Kidney (tissue), 14 donors: ENCODE data around the gene STAT5B. TPM values are rescaled to one million over a fixed set of nuclear protein-coding genes. Genes with fewer than 3 reads are reported as not detected.

Experiments used
- DNase-seq, 5 donors: peaks; one replicate each; pipeline ENCODE4 v3.0.0-alpha.2; 2013 to 2020
- FAIRE-seq: peaks from 2 replicates; lab custom pipeline; 2012; peaks lifted over from hg19 to GRCh38; lab: Jason Lieb, UNC
- H3K27ac ChIP-seq, 2 donors: one replicate each; pipeline ENCODE4 v1.7.0; 2013; ENCODE audit warnings: low read depth in 2 of 2, low read length in 2 of 2, inconsistent platforms in 1 of 2
- H3K27me3 ChIP-seq: one replicate; pipeline ENCODE4 v1.7.1; 2013; ENCODE audit warnings: low read length, inconsistent platforms; ENCODE audit not compliant: control insufficient read depth, insufficient read depth
- H3K36me3 ChIP-seq, 3 donors: one replicate each; pipeline versions ENCODE4 v1.7.0 to v1.7.1; 2013; ENCODE audit warnings: low read length in 3 of 3, control low read depth in 1 of 3, inconsistent platforms in 1 of 3; ENCODE audit not compliant: insufficient read depth in 3 of 3, control insufficient read depth in 2 of 3
- H3K4me1 ChIP-seq, 3 donors: one replicate each; pipeline versions ENCODE4 v1.7.0 to v1.7.1; 2013; ENCODE audit warnings: low read length in 3 of 3, inconsistent platforms in 1 of 3, low read depth in 1 of 3; ENCODE audit not compliant: control insufficient read depth in 2 of 3, insufficient read depth in 2 of 3
- H3K4me3 ChIP-seq, 3 donors: one replicate each; pipeline versions ENCODE4 v1.7.0 to v1.8.1; 2013; ENCODE audit warnings: low read length in 3 of 3, control low read depth in 1 of 3, inconsistent platforms in 1 of 3
- H3K9ac ChIP-seq, 3 donors: one replicate each; pipeline versions ENCODE4 v1.7.0 to v1.7.1; 2013; ENCODE audit warnings: low read length in 3 of 3, control low read depth in 1 of 3, inconsistent platforms in 1 of 3
- H3K9me3 ChIP-seq, 3 donors: one replicate each; pipeline versions ENCODE4 v1.7.0 to v1.7.1; 2013; ENCODE audit warnings: low read length in 3 of 3, control low read depth in 1 of 3, inconsistent platforms in 1 of 3; ENCODE audit not compliant: control insufficient read depth in 2 of 3, insufficient read depth in 1 of 3
- CTCF ChIP-seq: IDR thresholded peaks from 3 replicates; pipeline ENCODE4 v1.5.1; 2012; ENCODE audit warnings: mild to moderate bottlenecking, moderate library complexity, borderline replicate concordance; ENCODE audit not compliant: insufficient read depth; ENCODE audit errors: extremely low read depth
- intact Hi-C: fragments of 100-400 bp; cut with DNase I; formaldehyde crosslinking; loops from one replicate; pipeline ENCODE4 v1.11.1; 2022
- polyA plus RNA-seq: library from polyadenylated mRNA; stranded (reverse); fragments of 350-450 nt; fragmentation: Illumina TruSeq; extraction: RNeasy Lipid Tissue Mini Kit (QIAGEN cat#74804); gene quantifications from one replicate; pipeline ENCODE4 v1.2.3, GENCODE V29; 2014; ENCODE audit warnings: low read depth, low replicate concordance; ENCODE audit not compliant: insufficient read depth
- total RNA-seq: library from RNA; stranded (reverse); fragmentation: NEBNext Ultra II Directional; extraction: Animal tissue kit (Norgen Biotek cat#: 25700); gene quantifications from one replicate; pipeline ENCODE4 v1.2.1, GENCODE V29; 2021
- donor health status: control.
- donor health status: control.
- donor health status: control.
- donor health status: control.
- donor health status: control.
- donor health status: DM: yes; HTN: yes; CAD: no.
- donor health status: Normal renal cell carcinoma (clear cell type).

Gene STAT5B
- total and polyA plus RNA-seq, 2 donors from 2014 or later = 20.4 to 68.0 TPM

DNA sequence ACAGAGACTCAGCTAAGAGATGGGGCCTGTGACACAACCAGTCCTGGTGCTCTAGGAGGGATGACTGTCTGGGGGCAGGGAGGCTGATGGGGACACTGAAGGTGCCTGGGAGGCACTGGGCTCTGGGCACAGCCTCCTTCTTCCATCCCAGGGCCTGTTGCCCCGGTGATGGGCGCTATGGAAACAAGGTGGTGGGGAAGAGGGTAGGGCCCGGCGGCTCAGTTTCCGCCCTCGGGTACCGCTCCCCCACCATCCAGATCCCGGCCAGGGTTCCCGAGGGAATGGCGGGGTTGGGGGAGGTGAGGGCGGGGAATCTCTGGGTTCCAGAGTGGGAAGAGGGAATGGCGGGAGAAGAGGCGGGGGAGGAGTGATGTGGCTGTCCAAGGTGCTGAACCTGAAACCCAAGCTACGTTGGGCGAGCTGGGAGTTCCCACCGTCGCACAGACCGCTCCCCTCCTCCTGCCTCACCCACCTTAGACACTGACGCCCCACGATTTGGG lies 96.2 kb downstream of the STAT5B start:
- no peak for FAIRE-seq
- TF ChIP-seq CTCF = no peak
- H3K9me3 ChIP-seq = no peaks in the 10 kb centered on the region

GRCh38 chr17:42179335-42179734 lies 96.9 kb downstream of the STAT5B start:
- H3K36me3 ChIP-seq = no peaks in the 10 kb centered on the region
- no peaks in the 10 kb centered on the region for H3K9me3 ChIP-seq
- H3K27ac ChIP-seq = no peak overlapping the region
- H3K27me3 ChIP-seq = peaks cover 19% of the 10 kb centered on the region
- no peak for FAIRE-seq
- H3K4me1 ChIP-seq = peaks cover 0 to 17% (median 0%) of the 10 kb centered on the region in 3 donors
- H3K9ac ChIP-seq = no peak overlapping the region
- no peak overlapping the region for H3K4me3 ChIP-seq
- TF ChIP-seq CTCF = no peak
- no peak for DNase-seq
- intact Hi-C loops = no loop called here

More for the DNA sequence above, 96.2 kb downstream of the STAT5B start:
- Histone ChIP-seq H3K9ac (no peak overlapping the region), H3K4me1 (peaks cover 0 to 20% (median 0%) of the 10 kb centered on the region in 3 donors), H3K27me3 (peaks cover 19% of the 10 kb centered on the region), H3K27ac (no peak overlapping the region), H3K36me3 (no peaks in the 10 kb centered on the region), H3K4me3 (no peak overlapping the region)
- intact Hi-C loops = no loop called here
- peak in 4 of 5 donors; percentile 76 to 88 (median 82) for DNase-seq

DNA sequence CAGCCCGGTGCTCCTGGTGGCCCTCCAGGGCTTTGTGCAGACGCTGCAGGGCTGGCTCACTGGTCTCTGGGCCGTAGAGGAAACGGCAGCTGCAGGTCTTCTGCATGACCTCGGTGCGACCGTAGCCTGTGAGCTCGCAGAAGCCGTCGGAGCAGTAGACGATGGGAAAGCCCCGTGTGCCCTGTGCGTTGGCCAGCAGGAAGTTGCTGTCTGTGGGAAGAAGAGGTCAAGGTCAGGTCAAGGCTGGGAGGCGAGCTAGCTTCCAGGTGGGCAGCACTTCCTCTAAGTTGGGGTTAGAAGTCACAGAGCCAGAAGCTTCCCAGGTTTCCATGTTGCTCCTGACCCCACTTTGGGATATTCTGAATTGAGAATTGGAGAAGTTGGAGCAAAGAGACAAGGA lies 97.4 kb downstream of the STAT5B start:
- no peak for TF ChIP-seq CTCF
- Histone ChIP-seq H3K4me1 (peaks cover 0 to 15% (median 0%) of the 10 kb centered on the region in 3 donors), H3K4me3 (no peak overlapping the region), H3K9me3 (no peaks in the 10 kb centered on the region), H3K36me3 (no peaks in the 10 kb centered on the region), H3K27me3 (peaks cover 19% of the 10 kb centered on the region), H3K9ac (no peak overlapping the region), H3K27ac (no peak overlapping the region)
- FAIRE-seq (no peak), DNase-seq (no peak)
- intact Hi-C loops = no loop called here

DNA sequence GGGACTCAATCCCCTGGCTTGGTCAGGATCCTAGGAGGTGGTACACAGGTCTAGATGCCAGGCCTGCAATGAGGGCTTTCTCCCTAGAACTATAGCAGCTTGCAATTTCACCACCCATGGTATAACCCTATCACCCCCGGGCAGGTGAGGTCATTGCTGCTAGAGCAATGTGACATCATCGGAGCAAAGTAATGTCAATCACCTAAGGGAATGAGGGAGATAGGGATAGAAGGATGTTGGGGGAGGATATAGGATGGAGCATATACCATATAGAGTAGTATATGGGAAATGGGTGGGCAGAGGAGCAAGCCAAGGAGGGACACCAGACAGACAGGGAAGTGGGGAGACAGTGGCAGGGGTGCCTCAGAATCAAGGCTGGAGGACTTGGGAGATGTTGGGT lies 98.5 kb downstream of the STAT5B start:
- intact Hi-C loops = no loop called here
- no peak overlapping the region for H3K9ac ChIP-seq
- no peak overlapping the region for H3K4me3 ChIP-seq
- DNase-seq = no peak
- no peak overlapping the region for H3K27ac ChIP-seq
- H3K36me3 ChIP-seq = no peaks in the 10 kb centered on the region
- FAIRE-seq = no peak
- H3K4me1 ChIP-seq = peaks cover 0 to 12% (median 0%) of the 10 kb centered on the region in 3 donors
- no peaks in the 10 kb centered on the region for H3K9me3 ChIP-seq
- H3K27me3 ChIP-seq = peaks cover 13% of the 10 kb centered on the region
- TF ChIP-seq CTCF = no peak
